NCI-H2196 treated with DMSO at 0.1 percent for 48 hours (cell line): ENCODE results near the gene GRIN3A.
A peak's percentile ranks its signal among the peaks of the same experiment; 100 is the strongest.
"Not testable (repeated sequence)": the region's sequence is repeated elsewhere in the genome, so short reads cannot be mapped to it uniquely, and the experiment has no call there.

Experiments
- DNase-seq: peaks from one replicate; lab custom pipeline; 2025; ENCODE audit not compliant: unreplicated experiment; lab: John Stamatoyannopoulos, UW

Gene GRIN3A

GRCh38 chr9:101585740-101586139 lies 152.7 kb downstream of the GRIN3A start:
- DNase-seq: no peak

DNA sequence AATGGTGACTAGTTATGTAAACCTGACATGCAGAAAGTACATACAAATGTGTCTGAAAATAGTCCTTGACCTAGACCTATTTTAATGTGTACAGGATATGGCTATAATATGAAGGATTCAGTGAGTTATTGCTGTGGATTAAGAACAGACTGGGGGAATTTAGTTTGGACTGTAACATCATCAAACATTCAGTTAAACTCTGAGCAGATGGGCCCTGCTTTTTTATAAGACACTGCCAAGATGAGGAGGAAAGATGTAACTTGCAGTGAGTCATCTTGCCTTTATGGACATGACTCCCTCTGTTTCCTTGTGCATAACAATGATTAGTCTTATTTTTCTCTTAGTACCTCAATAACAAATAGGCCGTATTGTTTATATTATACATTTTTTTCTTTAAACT lies 155.9 kb downstream of the GRIN3A start:
- DNase-seq: no peak

- DNase-seq: no peak
Observed at GRCh38 chr9:101579711-101580545, 158.5 kb downstream of the GRIN3A start.

- no peak for DNase-seq
Observed at GRCh38 chr9:101578378-101578777, 160.1 kb downstream of the GRIN3A start.

GRCh38 chr9:101574731-101575333 lies 163.6 kb downstream of the GRIN3A start:
- DNase-seq: no peak

GRCh38 chr9:101572316-101572715 lies 166.1 kb downstream of the GRIN3A start:
- no peak for DNase-seq

DNA sequence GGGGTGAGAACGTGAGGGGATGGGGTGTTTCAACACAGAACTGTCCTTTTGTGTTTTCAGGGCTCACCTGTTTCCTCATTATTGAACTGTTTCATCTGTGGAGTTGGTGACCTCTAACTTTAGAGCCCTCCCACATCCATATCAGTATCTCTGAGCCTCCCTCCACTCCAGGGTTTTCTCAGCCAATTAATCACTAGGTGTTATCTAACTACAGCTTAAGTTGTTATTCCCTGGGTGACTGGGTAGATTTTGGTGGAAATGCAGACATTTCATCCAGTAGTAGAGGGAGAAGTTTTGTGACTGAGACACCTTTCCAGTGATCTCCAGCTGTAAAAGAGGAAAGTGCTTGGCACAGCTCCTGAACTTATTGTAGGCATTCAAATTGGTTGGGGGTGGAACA lies 167.3 kb downstream of the GRIN3A start:
- DNase-seq: no peak

DNA sequence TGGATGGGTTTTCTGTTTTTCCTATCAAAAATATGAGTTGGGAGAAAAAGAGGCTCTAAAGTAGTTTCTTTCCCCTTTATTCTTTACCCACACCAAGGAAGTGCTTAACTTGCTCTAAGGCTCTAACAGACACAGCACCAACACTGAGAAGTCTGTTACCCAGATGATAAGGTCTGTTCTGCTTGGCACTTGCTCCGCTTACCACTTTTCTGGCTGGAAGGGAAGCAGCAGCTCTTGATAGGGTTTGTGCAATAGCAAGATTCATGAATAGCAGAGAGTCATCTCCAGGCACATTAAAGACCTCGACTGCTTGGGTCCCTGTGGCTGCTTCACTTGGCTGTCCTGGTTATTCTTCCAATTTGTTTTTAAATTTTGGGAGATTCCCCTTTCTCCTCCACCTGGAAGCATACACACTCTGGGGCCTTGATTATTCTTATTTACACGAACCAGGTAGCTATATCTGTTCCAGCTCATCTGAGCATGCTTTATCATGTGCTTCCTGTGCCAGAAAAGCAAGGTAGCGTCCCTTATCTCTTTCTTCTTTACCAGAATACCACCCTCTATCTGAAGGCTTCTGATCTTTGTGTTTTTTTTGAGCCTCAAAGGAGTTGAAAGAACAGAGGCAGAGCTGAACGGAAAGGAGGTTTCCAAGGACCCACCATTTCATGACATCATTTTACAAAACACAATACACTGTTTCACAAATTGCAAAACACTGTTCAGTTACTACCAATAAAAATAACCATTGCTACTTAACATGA lies 168.5 kb downstream of the GRIN3A start:
- no peak for DNase-seq

- no peak for DNase-seq
Observed at GRCh38 chr9:101567725-101568350, 170.6 kb downstream of the GRIN3A start.

GRCh38 chr9:101566904-101567724 lies 171.3 kb downstream of the GRIN3A start:
- DNase-seq: no peak

DNA sequence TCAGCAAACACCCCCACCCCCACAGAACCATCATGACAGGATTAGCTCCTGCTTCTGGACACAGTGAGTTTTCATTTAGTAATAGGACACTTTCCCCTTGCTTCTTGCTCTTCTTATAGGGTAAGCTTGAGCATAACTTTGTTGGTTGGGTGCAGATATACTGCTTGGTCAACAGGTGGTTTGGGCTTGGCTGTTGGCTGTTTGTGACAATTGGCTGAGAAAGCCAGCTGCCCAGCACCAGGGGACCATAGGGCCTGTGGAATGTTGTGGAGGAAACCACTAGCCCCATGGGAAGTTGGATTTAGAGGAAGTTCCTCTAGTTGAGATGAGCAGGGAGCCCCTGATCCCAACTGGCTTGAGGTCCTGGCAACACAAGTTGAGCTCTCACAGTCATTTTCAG lies 174.2 kb downstream of the GRIN3A start:
- no peak for DNase-seq

DNA sequence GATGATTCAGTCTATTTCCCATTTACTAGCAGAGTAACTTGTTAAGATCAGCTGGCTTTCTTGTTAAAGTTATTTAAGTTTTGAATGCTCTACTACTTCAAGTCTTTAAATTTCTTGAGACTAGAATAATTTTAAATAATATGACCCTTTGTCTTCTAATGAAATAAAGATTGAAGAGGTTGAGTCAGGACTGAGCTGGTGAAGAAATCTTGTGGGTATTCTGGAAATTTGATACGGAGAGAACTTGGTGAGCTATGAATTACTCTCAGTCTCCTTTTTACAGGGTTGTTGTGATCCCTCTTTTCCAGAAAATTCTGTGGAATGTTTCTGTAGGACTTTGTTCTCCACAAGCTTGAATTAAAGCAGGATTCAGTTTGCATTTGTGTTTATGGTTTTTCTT lies 175.5 kb downstream of the GRIN3A start:
- DNase-seq: no peak

- DNase-seq: no peak
Observed at GRCh38 chr9:101561740-101562139, 176.7 kb downstream of the GRIN3A start.

- not testable (repeated sequence) for DNase-seq
Observed at GRCh38 chr9:101549472-101550098, 188.9 kb downstream of the GRIN3A start.

GRCh38 chr9:101543098-101543735 lies 195.2 kb downstream of the GRIN3A start:
- DNase-seq: no peak

DNA sequence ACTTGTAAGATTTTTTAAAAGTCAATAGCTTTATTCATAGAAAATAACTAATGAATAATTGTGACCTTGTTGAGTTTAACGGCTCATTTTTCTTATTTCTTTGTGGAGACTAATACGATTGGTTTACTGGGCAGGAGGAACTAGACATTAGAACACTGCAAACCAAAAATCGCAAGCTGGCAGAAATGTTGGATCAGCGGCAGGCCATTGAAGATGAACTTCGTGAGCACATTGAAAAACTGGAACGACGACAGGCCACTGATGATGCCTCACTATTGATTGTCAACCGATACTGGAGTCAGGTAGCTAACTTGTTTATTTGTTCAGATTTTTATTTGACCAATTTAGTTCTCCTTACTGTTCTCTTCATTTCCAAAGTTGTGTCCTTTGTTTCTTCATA lies 198.4 kb downstream of the GRIN3A start:
- no peak for DNase-seq

DNA sequence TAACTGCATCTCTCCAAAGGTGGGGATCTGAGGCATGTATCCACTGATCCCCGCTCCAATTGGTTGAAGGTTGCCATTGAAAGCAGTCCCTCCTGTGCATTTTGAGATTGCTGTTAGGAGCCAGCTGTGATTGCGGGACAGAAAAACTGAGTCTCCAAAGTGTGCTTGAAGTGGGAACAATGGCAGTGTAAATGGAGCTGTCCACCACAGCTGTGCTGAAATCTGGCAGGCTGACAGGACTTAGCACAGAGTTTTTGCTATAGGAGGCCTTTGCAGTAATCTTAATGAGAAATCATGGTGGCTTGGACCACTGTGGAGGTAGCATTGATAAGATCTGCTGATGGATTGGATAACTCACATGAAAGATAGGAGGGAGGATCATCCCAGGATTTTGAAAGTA lies 201.5 kb downstream of the GRIN3A start:
- DNase-seq: no peak

DNA sequence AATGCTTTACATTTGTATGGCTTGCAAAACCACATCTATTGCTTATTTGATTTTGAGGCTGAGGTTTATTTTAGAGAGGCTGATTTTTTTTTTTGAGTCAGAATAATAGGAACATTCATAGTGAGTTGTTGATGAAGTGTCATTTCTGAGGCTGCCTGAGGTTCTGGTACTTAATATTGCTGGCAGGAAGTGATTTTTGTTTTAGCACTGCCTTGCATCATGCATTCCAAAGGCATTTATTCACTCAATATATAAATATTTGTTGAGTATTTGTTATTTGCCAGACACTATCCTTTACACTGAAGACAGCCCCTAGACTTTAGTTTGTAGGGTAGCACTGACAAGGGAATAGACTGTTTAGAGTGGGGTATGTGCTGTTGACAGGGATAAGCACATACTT lies 202.1 kb downstream of the GRIN3A start:
- no peak for DNase-seq

- peak; percentile 96 for DNase-seq
Observed at GRCh38 chr9:101533334-101534204, 204.9 kb downstream of the GRIN3A start, which contains the start of gene RNF20. Gene RNF20, plus strand, starts transcription at chr9:101533853. Its CDS starts 1,571 bp downstream, at chr9:101535424.
